ENCODE data around the gene GM2A. TPM values are rescaled to one million over a fixed set of nuclear protein-coding genes. Genes with fewer than 3 reads are reported as not detected.
A peak's percentile ranks its signal among the peaks of the same experiment; 100 is the strongest.

Gene GM2A
- total RNA-seq, 1 experiment from 2014 or later: 90.2 TPM

DNA sequence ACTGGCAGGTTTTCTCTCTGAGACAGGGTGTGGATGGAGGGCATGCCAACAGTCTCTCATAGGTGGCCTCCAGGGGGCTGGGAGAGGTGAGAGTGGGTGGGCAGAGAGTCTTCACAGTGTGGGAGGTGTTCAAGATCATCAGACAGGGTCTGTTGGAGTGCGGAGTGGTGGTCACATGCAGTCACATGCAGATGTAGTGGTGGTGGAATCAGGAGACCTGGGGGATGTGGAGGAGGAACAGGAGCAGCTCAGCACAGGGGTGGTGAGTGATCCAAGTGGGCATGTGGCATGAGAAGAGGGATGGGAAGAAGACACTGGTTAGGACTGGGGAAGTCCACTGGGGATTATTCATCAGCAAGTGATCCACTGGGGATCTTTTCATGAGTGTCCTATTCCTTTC, 5.8 kb downstream of the GM2A start:
- Histone ChIP-seq H3K27me3 (ENCODE audit: low read length) (no peaks in the 10 kb centered on the region), H4K20me1 (ENCODE audit: low read length) (no peaks in the 10 kb centered on the region), H3K79me2 (ENCODE audit: low read length) (peaks cover 58% of the 10 kb centered on the region), H2AFZ (ENCODE audit: low read length) (no peak overlapping the region), H3K4me2 (ENCODE audit: low read length) (peak overlapping the region; percentile 69), H3K36me3 (ENCODE audit: low read depth, low read length) (peaks cover 6% of the 10 kb centered on the region; the same call in 1 of the 2 replicates), H3K27ac (ENCODE audit: low read length) (peak overlapping the region; percentile 90), H3K9ac (ENCODE audit: low read length) (0 out of 2 replicates have a peak overlapping the region, but pooled peaks have one; percentile 46), H3K4me1 (ENCODE audit: insufficient read depth, low read length) (peaks cover 68% of the 10 kb centered on the region), H3K9me2 (replicated peaks; ENCODE audit: low read length) (no peaks in the 10 kb centered on the region), H3K9me3 (ENCODE audit: low read length) (no peaks in the 10 kb centered on the region), H3K4me3 (ENCODE audit: low read length) (no peak overlapping the region), H3F3A (ENCODE audit: low read length, unreplicated experiment) (peaks cover 10% of the 10 kb centered on the region)
- ATAC-seq (no peak), DNase-seq (no peak)
- TF ChIP-seq, protein P1, sequence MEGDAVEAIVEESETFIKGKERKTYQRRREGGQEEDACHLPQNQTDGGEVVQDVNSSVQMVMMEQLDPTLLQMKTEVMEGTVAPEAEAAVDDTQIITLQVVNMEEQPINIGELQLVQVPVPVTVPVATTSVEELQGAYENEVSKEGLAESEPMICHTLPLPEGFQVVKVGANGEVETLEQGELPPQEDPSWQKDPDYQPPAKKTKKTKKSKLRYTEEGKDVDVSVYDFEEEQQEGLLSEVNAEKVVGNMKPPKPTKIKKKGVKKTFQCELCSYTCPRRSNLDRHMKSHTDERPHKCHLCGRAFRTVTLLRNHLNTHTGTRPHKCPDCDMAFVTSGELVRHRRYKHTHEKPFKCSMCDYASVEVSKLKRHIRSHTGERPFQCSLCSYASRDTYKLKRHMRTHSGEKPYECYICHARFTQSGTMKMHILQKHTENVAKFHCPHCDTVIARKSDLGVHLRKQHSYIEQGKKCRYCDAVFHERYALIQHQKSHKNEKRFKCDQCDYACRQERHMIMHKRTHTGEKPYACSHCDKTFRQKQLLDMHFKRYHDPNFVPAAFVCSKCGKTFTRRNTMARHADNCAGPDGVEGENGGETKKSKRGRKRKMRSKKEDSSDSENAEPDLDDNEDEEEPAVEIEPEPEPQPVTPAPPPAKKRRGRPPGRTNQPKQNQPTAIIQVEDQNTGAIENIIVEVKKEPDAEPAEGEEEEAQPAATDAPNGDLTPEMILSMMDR (conservative IDR thresholded peaks at IDR 0.05; ENCODE audit: low read depth, low read length): no peak
- TF ChIP-seq EZH2phosphoT487 (IDR thresholded peaks at IDR 0.05; ENCODE audit: borderline replicate concordance, low read length): no peak
- ChIA-PET CTCF (no interaction called here), POLR2A (ENCODE audit: unreplicated experiment) (no interaction called here)
- intact Hi-C loops (cut with micrococcal nuclease): no loop called here
- BruUV-seq (replicated peaks): no TSS peak

DNA sequence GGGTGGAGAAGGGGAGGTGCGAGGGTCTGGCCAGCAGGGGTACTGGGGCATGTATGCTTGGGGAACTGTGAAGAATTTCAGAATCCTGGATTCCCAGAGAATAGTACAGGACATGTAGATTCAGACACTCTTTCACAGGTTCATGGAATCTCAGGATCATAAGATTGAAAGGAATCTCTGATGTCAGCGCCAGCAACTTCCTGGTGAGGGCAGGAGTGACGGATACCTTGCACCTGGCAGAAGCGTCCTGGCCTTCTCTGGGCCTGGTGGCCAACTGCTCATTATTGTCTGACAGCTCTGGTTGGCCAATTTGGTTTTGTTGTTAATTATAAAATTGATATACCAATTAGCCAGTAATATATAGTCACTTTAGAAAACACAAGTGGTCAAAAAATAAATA, 6.9 kb downstream of the GM2A start:
- Histone ChIP-seq H3F3A (ENCODE audit: low read length, unreplicated experiment) (peaks cover 10% of the 10 kb centered on the region), H3K9ac (ENCODE audit: low read length) (no peak overlapping the region), H3K4me2 (ENCODE audit: low read length) (no peak overlapping the region), H3K36me3 (ENCODE audit: low read depth, low read length) (peaks cover 6% of the 10 kb centered on the region; the same call in 1 of the 2 replicates), H3K4me1 (ENCODE audit: insufficient read depth, low read length) (peaks cover 71% of the 10 kb centered on the region), H3K27me3 (ENCODE audit: low read length) (no peaks in the 10 kb centered on the region), H3K79me2 (ENCODE audit: low read length) (peaks cover 49% of the 10 kb centered on the region), H3K9me2 (replicated peaks; ENCODE audit: low read length) (no peaks in the 10 kb centered on the region), H4K20me1 (ENCODE audit: low read length) (no peaks in the 10 kb centered on the region), H3K9me3 (ENCODE audit: low read length) (no peaks in the 10 kb centered on the region), H3K27ac (ENCODE audit: low read length) (no peak overlapping the region), H2AFZ (ENCODE audit: low read length) (no peak overlapping the region), H3K4me3 (ENCODE audit: low read length) (no peak overlapping the region)
- no TSS peak for BruUV-seq (replicated peaks)
- DNase-seq (no peak), ATAC-seq (no peak)
- ChIA-PET POLR2A (ENCODE audit: unreplicated experiment) (no interaction called here), CTCF (no interaction called here)
- TF ChIP-seq EZH2 (IDR thresholded peaks at IDR 0.05; ENCODE audit: low read length, unreplicated experiment): no peak
- TF ChIP-seq EZH2phosphoT487 (IDR thresholded peaks at IDR 0.05; ENCODE audit: borderline replicate concordance, low read length): no peak
- TF ChIP-seq, protein P1 (conservative IDR thresholded peaks at IDR 0.05; ENCODE audit: low read depth, low read length): no peak
- intact Hi-C loops (cut with micrococcal nuclease): no loop called here

DNA sequence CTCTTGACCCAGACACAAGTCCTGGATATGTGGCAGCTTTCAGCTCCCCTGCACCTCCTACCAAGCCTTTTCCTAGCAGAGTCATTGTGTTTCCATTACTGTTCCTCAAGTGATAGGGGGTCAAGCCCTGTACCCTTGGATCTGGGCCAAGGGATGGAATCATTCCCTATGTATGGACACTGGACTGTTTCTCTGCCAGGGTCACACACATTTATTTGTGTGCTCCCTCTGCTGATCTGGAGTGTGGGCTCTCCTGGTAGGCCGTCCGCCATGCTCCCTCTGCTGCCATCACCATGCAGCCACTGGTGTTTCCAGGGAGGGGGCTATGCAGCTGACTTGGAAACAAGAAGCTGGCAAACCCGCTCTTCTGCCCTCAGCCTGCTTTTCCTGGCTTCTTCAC, 9.5 kb downstream of the GM2A start:
- H3K4me3 ChIP-seq (ENCODE audit: low read length): no peak overlapping the region
- H4K20me1 ChIP-seq (ENCODE audit: low read length): no peaks in the 10 kb centered on the region
- H2AFZ ChIP-seq (ENCODE audit: low read length): no peak overlapping the region
- H3K9ac ChIP-seq (ENCODE audit: low read length): no peak overlapping the region
- H3K79me2 ChIP-seq (ENCODE audit: low read length): peaks cover 33% of the 10 kb centered on the region
- H3K36me3 ChIP-seq (ENCODE audit: low read depth, low read length): peaks cover 22% of the 10 kb centered on the region
- H3K9me3 ChIP-seq (ENCODE audit: low read length): no peaks in the 10 kb centered on the region
- ChIA-PET CTCF (no interaction called here), POLR2A (ENCODE audit: unreplicated experiment) (no interaction called here)
- intact Hi-C loops (cut with micrococcal nuclease): no loop called here
- peaks cover 56% of the 10 kb centered on the region for H3K4me1 ChIP-seq (ENCODE audit: insufficient read depth, low read length)
- peak overlapping the region; percentile 46 for H3K27ac ChIP-seq (ENCODE audit: low read length)
- no peak overlapping the region for H3K4me2 ChIP-seq (ENCODE audit: low read length)
- DNase-seq (no peak), ATAC-seq (no peak)
- no TSS peak for BruUV-seq (replicated peaks)
- TF ChIP-seq, protein P1 (conservative IDR thresholded peaks at IDR 0.05; ENCODE audit: low read depth, low read length): no peak
- TF ChIP-seq EZH2phosphoT487 (IDR thresholded peaks at IDR 0.05; ENCODE audit: borderline replicate concordance, low read length) (no peak), EZH2 (IDR thresholded peaks at IDR 0.05; ENCODE audit: low read length, unreplicated experiment) (no peak)
- H3K9me2 ChIP-seq (replicated peaks; ENCODE audit: low read length): no peaks in the 10 kb centered on the region
- no peaks in the 10 kb centered on the region for H3K27me3 ChIP-seq (ENCODE audit: low read length)
- peaks cover 1% of the 10 kb centered on the region for H3F3A ChIP-seq (ENCODE audit: low read length, unreplicated experiment)
